22Rv1 (cell line): ENCODE data around the gene SPOCK1.

Experiments
- ZFX ChIP-seq: fragments of 450-650 bp; IDR thresholded peaks from 2 replicates; pipeline ENCODE4 v1.6.1; 2017; ENCODE audit warnings: antibody characterized with exemption, borderline replicate concordance
- TF ChIP-seq, protein P1 (sequence below): fragments of 450-650 bp; IDR thresholded peaks from 2 replicates; pipeline ENCODE4 v1.5.1; 2017; ENCODE audit warnings: mild to moderate bottlenecking

DNA sequence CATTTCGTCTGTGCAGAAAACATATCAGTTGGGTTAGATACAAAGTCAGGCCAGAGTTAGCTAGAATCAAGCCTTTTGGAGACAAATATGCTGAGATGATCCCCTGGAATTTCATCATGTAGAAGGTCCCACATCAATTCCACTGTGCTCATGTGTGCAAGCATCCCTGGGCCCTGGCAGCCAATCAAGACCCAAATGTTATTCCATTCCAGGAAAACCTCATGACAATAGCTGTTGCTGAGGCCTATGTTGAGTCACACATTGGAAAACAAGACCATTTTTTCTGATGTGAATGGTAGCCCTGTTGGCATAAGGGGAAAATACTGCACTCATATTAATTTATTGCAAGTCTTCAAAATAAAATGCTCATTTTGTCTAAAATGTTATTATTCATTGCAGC, 11.5 kb downstream of the SPOCK1 start:
- TF ChIP-seq, protein P1, sequence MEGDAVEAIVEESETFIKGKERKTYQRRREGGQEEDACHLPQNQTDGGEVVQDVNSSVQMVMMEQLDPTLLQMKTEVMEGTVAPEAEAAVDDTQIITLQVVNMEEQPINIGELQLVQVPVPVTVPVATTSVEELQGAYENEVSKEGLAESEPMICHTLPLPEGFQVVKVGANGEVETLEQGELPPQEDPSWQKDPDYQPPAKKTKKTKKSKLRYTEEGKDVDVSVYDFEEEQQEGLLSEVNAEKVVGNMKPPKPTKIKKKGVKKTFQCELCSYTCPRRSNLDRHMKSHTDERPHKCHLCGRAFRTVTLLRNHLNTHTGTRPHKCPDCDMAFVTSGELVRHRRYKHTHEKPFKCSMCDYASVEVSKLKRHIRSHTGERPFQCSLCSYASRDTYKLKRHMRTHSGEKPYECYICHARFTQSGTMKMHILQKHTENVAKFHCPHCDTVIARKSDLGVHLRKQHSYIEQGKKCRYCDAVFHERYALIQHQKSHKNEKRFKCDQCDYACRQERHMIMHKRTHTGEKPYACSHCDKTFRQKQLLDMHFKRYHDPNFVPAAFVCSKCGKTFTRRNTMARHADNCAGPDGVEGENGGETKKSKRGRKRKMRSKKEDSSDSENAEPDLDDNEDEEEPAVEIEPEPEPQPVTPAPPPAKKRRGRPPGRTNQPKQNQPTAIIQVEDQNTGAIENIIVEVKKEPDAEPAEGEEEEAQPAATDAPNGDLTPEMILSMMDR, result no peak
- no peak for TF ChIP-seq ZFX
